ENCODE measurements around the gene CMIP.

- TF ChIP-seq POLR2A (IDR thresholded peaks at IDR 0.05) (no peak), CTCF (IDR thresholded peaks at IDR 0.05) (no peak)
Measured at GRCh38 chr16:81560979-81561657, 116.5 kb downstream of the CMIP start.

Data from esophagus squamous epithelium (tissue), 4 donors.